Ovary (tissue), 10 donors: Measurements from ENCODE around the gene ADCYAP1R1. TPM values are rescaled to one million over a fixed set of nuclear protein-coding genes. Genes with fewer than 3 reads are reported as not detected.

Experiments used
- DNase-seq, 5 donors: peaks; one replicate each; pipeline ENCODE4 v3.0.0-alpha.2; 2019 to 2020
- H3K27ac ChIP-seq, 2 donors: fragments of 200-600 bp; one replicate each; pipeline versions ENCODE4 v1.5.1 to v1.8.0; 2019 to 2022
- H3K27me3 ChIP-seq: fragments of 200-600 bp; one replicate; pipeline ENCODE4 v1.8.0; 2022
- H3K36me3 ChIP-seq: fragments of 200-600 bp; sonication (generic); one replicate; pipeline ENCODE4 v1.5.1; 2019
- H3K4me1 ChIP-seq: one replicate; pipeline ENCODE4 v1.8.1; 2013; ENCODE audit warnings: mild to moderate bottlenecking, moderate library complexity; ENCODE audit not compliant: insufficient read depth
- H3K4me3 ChIP-seq: fragments of 200-600 bp; sonication (generic); one replicate; pipeline ENCODE4 v1.5.1; 2017
- H3K9me3 ChIP-seq, 2 donors: fragments of 200-600 bp in 1 of 2; sonication (generic) in 1 of 2; one replicate each; pipeline versions ENCODE4 v1.5.1 to v1.8.1; 2013 to 2019; ENCODE audit warnings: mild to moderate bottlenecking in 1 of 2, moderate library complexity in 1 of 2
- CTCF ChIP-seq, 3 donors: fragments of 450-650 bp in 2 of 3; fragments of 200-600 bp in 1 of 3; IDR thresholded peaks; one replicate each; pipeline versions ENCODE4 v1.5.1 to v1.8.0; 2016 to 2022; ENCODE audit warnings: antibody characterized with exemption in 3 of 3, mild to moderate bottlenecking in 1 of 3
- EP300 ChIP-seq: sonication (generic); formaldehyde crosslinking; IDR thresholded peaks from one replicate; pipeline ENCODE4 v1.6.1; 2017; ENCODE audit warnings: antibody characterized with exemption
- POLR2A ChIP-seq: fragments of 450-650 bp; IDR thresholded peaks from one replicate; pipeline ENCODE4 v1.6.1; 2017; ENCODE audit warnings: antibody characterized with exemption, mild to moderate bottlenecking, moderate library complexity
- WGBS, 3 donors: extraction: QIAGEN DNeasy Blood & Tissue Kit in 1 of 3; methylation state at CpG; one replicate each; pipeline versions ENCODE4 v1.1.5 to v1.1.7; 2013 to 2017; 5-methylcytosine and 5-hydroxymethylcytosine counted together
- intact Hi-C, 4 donors: fragments of 100-400 bp; cut with DNase I; formaldehyde crosslinking; loops; one replicate each; pipeline versions ENCODE4 v1.11.0 to v1.15.1; 2022 to 2023
- long read RNA-seq, 3 donors: library from polyadenylated mRNA in 2 of 3; unstranded in 2 of 3; transcript quantifications; one replicate each; pipeline ENCODE4 v2.0.0 and lab custom pipeline, GENCODE V29; 2021 to 2026
- polyA plus RNA-seq, 2 donors: library from polyadenylated mRNA; stranded (reverse); fragments of 200-250 nt in 1 of 2; fragments of 350-450 nt in 1 of 2; fragmentation: Illumina TruSeq in 1 of 2; extraction: RNeasy Lipid Tissue Mini Kit (QIAGEN cat#74804) in 1 of 2; gene quantifications; one replicate each; pipeline ENCODE4 v1.2.3, GENCODE V29; 2013 to 2014
- total RNA-seq, 7 donors: library from RNA; depleted of rRNA in 2 of 7; stranded (reverse); fragments of >200 nt in 2 of 7; fragmentation: NEBNext Ultra II Directional in 3 of 7; extraction: Animal tissue kit (Norgen Biotek cat#: 25700) in 3 of 7; gene quantifications; one replicate each; pipeline versions ENCODE4 v1.1.0 to v1.2.4, GENCODE V29; 2016 to 2023
- donor health status: DM: no; HTN: no; CAD: no; lungs with moderate emphysema.
- donor health status: DM: no; HTN: no; CAD: no.
- donor health status: Bipolar disorder and iron deficiency.
- donor health status: DM: yes; HTN: yes; CAD: no.
- donor health status: DM: no; HTN: no; CAD: no.
- donor health status: DM: yes; HTN: yes; CAD: no.

ADCYAP1R1 gene
- 1 to 10 TPM in 5 of 7 donors, under 1 TPM in 2; 0.33 to 9.2 (median 5.0) TPM for total RNA-seq
- 1 to 10 TPM in 1 of 2 donors, under 1 TPM in 1; 0.40 to 7.1 TPM for polyA plus RNA-seq
- long read RNA-seq, donor 1, result 0 reads
- long read RNA-seq, donor 2, partial matches to known transcripts, result 0 of 1 reads
- long read RNA-seq, donor 2, other reads (novel, unspliced or antisense), result 0 of 1 reads
- long read RNA-seq, donor 3, partial matches to known transcripts, result 1 of 6 reads
- long read RNA-seq, donor 3, other reads (novel, unspliced or antisense), result 5 of 6 reads

DNA sequence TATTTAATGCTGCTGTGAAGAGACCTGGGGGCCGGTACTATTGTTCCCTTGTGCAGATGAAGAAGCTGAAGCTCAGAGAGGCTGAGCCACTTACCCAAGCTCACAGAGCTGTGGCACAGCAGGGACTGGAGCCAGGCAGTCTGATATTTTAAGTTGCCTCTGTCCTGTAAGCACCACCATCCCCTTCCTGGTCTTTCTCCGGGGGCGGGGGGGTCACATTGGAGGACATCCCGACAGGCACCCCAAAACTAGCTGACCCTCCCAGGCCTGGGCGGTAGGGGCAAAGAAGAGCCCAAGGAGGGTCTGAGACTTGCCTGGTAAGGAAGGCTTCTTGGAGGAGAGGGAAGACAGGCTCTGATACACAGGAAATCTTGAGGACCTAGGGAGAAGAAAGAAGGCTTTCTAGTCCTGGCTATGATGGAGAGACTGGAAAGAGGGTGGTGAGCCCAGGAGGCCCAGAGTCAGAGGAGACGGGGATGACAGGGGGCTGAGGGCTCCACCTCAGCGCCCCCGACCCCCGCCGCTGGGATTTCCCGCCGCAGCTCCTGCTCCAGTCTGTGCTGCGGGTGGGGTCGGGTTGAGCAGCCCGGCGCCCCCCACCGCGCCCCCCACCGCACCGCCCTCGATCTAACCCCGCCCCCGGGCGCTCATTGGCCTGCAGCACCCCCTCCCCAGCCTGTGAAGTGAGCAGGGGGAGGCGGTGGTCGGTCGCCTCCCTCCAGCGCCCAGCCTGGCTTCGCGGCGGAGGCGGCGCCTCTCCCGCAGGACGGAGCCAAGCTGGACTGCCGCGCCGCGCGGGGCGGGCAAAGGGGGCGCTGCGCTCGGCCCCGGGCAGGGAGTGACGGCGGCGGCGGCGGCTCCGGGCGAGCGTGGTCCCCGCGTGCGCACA lies at the start of gene ADCYAP1R1:
ADCYAP1R1 (plus strand) TSS at position 711 of the 889 bp plus-strand sequence. CDS start 10,957 bp downstream, outside the sequence.
- DNase-seq, result peak in 2 of 5 donors; percentile 29 to 61
- TF ChIP-seq CTCF (IDR thresholded peaks at IDR 0.05) (no peak), EP300 (no peak), POLR2A (no peak)
- H3K27me3 ChIP-seq, result no peaks in the 10 kb centered on the region
- whole genome bisulfite sequencing, 3 donors, result 4 to 9% (median 7%) methylated on average over 21 to 56 of the region's 56 CpGs
- H3K27ac ChIP-seq, result no peak within 1 kb of the TSS
- no peaks in the 10 kb centered on the region for H3K9me3 ChIP-seq
- H3K4me1 ChIP-seq, result peaks cover 4% of the 10 kb centered on the region
- H3K36me3 ChIP-seq, result no peaks in the 10 kb centered on the region
- intact Hi-C loops, result no loop called here
- H3K4me3 ChIP-seq, result peak within 1 kb of the TSS; percentile 36

- no peak overlapping the region for H3K4me3 ChIP-seq
- H3K36me3 ChIP-seq, result no peaks in the 10 kb centered on the region
- intact Hi-C loops, result no loop called here
- H3K27ac ChIP-seq, result no peak overlapping the region
- no peaks in the 10 kb centered on the region for H3K4me1 ChIP-seq
- WGBS, 3 donors, result 91 to 96% (median 92%) methylated on average over 2 of the region's 2 CpGs
- TF ChIP-seq POLR2A, result no peak
- no peak for TF ChIP-seq EP300
- no peak for TF ChIP-seq CTCF (IDR thresholded peaks at IDR 0.05)
- DNase-seq, result no peak
- no peaks in the 10 kb centered on the region for H3K9me3 ChIP-seq
- H3K27me3 ChIP-seq, result no peaks in the 10 kb centered on the region
These were observed 49.0 kb upstream of the ADCYAP1R1 start for GRCh38 chr7:31003097-31003496.

DNA sequence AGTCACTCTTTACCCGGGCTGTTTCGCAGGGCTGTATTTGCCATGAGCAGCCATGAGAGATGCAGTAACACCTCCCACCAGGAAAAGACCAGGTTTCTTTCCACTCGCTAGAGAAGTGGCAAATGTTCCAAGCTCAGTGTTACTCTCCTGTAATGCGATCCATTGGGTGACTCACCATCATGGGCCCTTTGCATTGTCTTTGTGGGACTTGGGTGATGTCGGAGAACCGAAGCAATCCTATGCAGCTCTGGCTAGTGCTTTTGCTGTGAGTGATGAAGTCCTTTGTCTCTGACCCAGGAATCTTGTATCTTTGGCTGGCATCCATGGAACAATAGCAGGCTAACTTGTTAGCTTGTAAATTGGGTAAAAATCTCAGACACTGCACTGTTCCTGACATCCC lies 48.4 kb upstream of the ADCYAP1R1 start:
- Histone ChIP-seq H3K27me3 (no peaks in the 10 kb centered on the region), H3K4me1 (no peaks in the 10 kb centered on the region), H3K9me3 (no peaks in the 10 kb centered on the region), H3K27ac (no peak overlapping the region), H3K36me3 (no peaks in the 10 kb centered on the region), H3K4me3 (no peak overlapping the region)
- DNase-seq, result no peak
- TF ChIP-seq CTCF (IDR thresholded peaks at IDR 0.05), result no peak
- TF ChIP-seq POLR2A, result no peak
- no peak for TF ChIP-seq EP300
- WGBS, 3 donors, result 93 to 96% (median 95%) methylated on average over 6 of the region's 6 CpGs
- intact Hi-C loops, result no loop called here

GRCh38 chr7:31004393-31004792 lies 47.7 kb upstream of the ADCYAP1R1 start:
- Histone ChIP-seq H3K27ac (no peak overlapping the region), H3K4me3 (no peak overlapping the region), H3K36me3 (no peaks in the 10 kb centered on the region), H3K9me3 (no peaks in the 10 kb centered on the region), H3K27me3 (no peaks in the 10 kb centered on the region), H3K4me1 (no peaks in the 10 kb centered on the region)
- no peak for TF ChIP-seq EP300
- TF ChIP-seq CTCF (IDR thresholded peaks at IDR 0.05), result no peak
- TF ChIP-seq POLR2A, result no peak
- intact Hi-C loops, result no loop called here
- DNase-seq, result no peak
- WGBS, 3 donors, result 26 to 40% (median 36%) methylated on average over 1 of the region's 1 CpG
